ENCODE data around the gene ANKRD39.
"Not testable (repeated sequence)": the region's sequence is repeated elsewhere in the genome, so short reads cannot be mapped to it uniquely, and the experiment has no call there.

Gene ANKRD39

DNA sequence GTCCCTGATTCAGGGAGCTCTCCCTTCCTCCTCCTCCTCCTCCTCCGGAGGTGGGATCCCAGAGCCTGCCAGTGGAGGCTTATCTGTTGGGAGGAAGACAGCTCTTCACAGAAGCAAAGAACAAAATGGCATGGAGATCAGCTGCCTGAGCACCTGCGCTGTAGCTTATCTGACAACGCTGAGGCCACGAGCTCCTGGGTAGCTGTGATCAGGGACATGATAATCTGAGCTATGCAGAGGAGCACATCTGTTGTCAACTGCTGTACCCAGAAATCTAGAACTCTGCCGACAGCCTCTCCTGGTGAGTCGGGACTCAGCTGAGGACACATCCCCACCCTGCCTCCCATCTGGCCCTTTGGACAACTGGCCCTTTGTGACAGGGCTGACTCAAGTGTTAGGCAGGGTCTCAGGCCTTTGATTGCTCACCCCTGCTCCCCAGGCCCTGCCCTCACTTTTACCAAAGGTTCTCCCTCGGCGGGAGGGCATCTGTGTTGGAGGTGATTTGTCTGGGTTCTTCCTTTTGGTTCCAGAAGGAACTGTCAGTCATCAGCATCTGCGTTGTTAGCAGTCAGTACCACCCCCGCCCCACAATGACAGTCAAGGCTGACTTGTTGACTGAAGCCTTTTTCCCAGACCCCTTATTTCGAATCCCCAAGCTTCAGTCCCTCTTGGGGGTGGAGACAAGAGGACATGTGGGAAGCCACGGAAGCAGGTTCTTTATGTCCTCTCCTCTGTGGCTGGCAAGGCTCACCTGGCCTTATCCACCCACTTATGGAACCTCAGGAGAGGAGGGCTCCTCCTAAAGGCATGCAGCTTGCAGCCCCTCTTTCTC lies 47.6 kb downstream of the ANKRD39 start:
- DNase-seq (ENCODE audit: low read depth, low spot score) = no peak
- in situ Hi-C loops (cut with HindIII; ENCODE audit: low sequenced_read_pairs) = loop anchor here (25.0 kb wide), 2 partner anchors 123 to 248 kb away; no protein-coding TSS in a partner anchor
- H3K4me3 ChIP-seq (ENCODE audit: low read depth, low read length) = no peak overlapping the region
- no peak for TF ChIP-seq CTCF (IDR thresholded peaks at IDR 0.05; ENCODE audit: low read depth, low read length)

DNA sequence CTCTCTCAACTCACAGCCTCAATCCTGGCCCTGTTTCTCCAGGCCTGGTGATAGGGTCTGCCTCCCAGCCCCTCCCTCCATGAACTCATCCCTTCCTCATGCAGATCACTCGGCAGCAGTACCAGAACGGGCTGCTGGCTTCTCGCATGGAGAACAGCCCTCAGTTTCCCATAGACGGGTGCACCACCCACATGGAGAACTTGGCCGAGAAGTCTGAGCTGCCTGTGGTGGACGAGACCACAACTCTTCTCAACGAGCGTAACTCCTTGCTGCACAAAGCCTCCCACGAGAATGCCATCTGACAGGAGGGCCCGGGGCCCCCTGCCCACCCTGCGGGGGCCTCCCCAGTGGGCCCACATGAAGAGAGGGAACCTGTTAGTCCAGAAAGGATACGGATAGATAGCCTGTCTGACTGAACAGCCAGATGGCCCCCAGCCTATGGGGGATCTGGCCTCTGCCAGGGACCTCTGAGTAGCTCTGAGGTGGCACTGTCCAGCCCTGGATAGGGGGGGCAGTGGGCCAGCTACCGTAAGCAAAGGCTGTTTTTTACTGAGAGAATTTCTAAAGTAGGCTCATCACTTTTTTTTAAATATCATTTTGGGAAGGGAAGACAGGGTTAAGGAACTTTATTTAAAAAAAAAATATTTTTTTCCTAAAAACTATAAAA lies 48.5 kb downstream of the ANKRD39 start:
- TF ChIP-seq CTCF (IDR thresholded peaks at IDR 0.05; ENCODE audit: low read depth, low read length) = no peak
- DNase-seq (ENCODE audit: low read depth, low spot score) = no peak
- in situ Hi-C loops (cut with HindIII; ENCODE audit: low sequenced_read_pairs) = loop anchor here (25.0 kb wide), 2 partner anchors 122 to 247 kb away; no protein-coding TSS in a partner anchor
- H3K4me3 ChIP-seq (ENCODE audit: low read depth, low read length) = no peak overlapping the region

DNA sequence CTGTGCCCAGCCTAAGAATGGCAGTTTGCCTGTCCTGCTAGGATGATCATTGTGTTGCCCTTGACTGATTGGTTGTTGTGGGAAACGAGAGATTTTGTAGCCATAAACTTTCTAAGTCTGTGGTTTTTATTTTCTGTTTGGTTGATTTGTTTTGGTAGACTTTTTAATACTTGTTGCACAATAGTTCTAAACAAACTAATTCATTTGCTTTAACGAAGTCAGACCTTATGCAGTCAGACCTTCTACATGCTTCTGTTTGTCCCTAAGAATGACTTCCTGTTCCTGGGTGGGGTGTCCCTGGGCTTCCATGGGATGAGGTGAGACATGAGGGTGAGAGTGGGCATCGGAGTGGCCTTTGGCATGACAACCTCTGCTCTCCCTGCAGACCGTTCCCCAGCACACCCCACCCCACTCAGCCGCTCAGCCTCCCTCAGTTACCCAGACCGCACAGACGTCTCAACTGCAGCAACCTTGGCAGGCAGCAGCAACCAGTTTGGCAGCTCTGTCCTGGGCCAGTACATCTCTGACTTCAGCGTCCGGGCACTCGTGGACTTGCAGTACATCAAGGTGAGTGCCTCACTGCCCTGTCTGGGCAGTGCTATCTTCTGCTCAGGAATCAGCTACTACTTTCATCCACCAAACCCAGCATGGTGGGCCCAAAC lies 49.5 kb downstream of the ANKRD39 start:
- in situ Hi-C loops (cut with HindIII; ENCODE audit: low sequenced_read_pairs) = loop anchor here (25.0 kb wide), 2 partner anchors 121 to 246 kb away; no protein-coding TSS in a partner anchor
- no peak overlapping the region for H3K4me3 ChIP-seq (ENCODE audit: low read depth, low read length)
- no peak for TF ChIP-seq CTCF (IDR thresholded peaks at IDR 0.05; ENCODE audit: low read depth, low read length)
- DNase-seq (ENCODE audit: low read depth, low spot score) = no peak

DNA sequence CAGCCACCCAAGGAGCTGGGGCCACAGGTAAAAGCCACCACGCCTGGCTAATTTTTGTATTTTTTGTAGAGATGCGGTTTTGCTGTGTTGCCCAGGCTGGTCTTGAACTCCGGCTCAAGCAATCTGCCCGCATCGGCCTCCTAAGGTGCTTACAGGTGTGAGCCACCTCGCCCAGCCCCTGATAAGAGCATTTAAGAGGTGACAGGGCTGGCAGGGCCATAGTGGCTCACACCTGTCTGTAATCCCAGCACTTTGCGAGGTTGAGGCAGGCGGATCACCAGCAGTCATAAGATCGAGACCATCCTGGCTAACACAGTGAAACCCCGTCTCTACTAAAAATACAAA lies 50.7 kb downstream of the ANKRD39 start:
- in situ Hi-C loops (cut with HindIII; ENCODE audit: low sequenced_read_pairs) = loop anchor here (25.0 kb wide), 2 partner anchors 120 to 245 kb away; no protein-coding TSS in a partner anchor
- no peak for TF ChIP-seq CTCF (IDR thresholded peaks at IDR 0.05; ENCODE audit: low read depth, low read length)
- no peak for DNase-seq (ENCODE audit: low read depth, low spot score)
- H3K4me3 ChIP-seq (ENCODE audit: low read depth, low read length) = no peak overlapping the region

DNA sequence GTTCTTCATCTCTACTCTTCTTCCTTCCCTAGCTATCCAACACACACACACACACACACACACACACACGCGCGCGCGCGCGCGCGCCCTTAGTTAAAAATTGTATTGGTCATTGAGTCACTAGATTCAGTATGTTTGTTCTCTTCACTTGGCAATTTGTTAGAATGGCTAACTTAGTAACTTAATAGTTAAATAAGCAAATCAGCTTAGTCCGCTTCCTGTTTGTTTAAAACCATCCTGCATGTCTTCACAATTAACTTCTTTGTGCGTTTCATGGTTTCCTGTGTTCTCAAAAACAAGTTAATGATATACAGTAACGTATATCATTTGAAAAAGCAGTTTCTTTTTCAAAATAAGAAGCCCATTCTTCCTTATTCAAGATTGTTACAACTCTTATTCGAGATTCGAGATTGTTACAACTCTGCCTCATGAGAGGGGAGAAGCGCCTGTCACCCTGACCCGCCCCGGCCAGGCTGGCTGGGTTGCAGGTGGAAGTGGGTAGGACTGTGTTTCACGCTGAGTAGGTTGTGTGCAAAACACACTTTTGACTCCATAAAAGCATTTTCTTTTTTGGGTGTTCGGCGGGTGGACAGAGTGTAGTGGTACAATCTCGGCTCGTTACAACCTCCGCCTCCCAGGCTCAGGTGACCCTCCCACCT lies 51.2 kb downstream of the ANKRD39 start:
- H3K4me3 ChIP-seq (ENCODE audit: low read depth, low read length) = no peak overlapping the region
- in situ Hi-C loops (cut with HindIII; ENCODE audit: low sequenced_read_pairs) = loop anchor here (25.0 kb wide), 2 partner anchors 119 to 244 kb away; no protein-coding TSS in a partner anchor
- no peak for DNase-seq (ENCODE audit: low read depth, low spot score)
- TF ChIP-seq CTCF (IDR thresholded peaks at IDR 0.05; ENCODE audit: low read depth, low read length) = no peak

DNA sequence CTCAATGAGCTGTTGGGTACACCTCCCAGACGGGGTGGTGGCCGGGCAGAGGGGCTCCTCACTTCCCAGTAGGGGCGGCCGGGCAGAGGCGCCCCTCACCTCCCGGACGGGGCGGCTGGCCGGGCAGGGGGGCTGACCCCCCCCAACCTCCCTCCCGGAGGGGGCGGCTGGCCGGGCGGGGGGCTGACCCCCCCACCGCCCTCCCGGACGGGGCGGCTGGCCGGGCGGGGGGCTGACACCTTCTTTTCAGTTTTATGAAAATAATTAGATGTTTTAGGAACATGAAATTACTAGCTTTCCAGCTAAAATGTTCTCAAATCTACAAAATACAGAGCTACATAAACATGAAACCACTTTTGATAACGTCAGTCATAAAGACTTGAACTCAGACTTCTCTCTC lies 51.9 kb downstream of the ANKRD39 start:
- DNase-seq (ENCODE audit: low read depth, low spot score); H3K4me3 ChIP-seq (ENCODE audit: low read depth, low read length): not testable (repeated sequence)
- in situ Hi-C loops (cut with HindIII; ENCODE audit: low sequenced_read_pairs) = loop anchor here (25.0 kb wide), 2 partner anchors 119 to 244 kb away; no protein-coding TSS in a partner anchor

Data from astrocyte of the spinal cord (primary cell).